Natural killer cell (primary cell): Measurements from ENCODE around the gene FRA10AC1. TPM values are rescaled to one million over a fixed set of nuclear protein-coding genes. Genes with fewer than 3 reads are reported as not detected.

Experiments used
- total RNA-seq, 4 donors: library from RNA; stranded (reverse); fragments of 120-200 nt in 1 of 4; gene quantifications; one replicate each; pipeline versions ENCODE4 v1.2.3 to v1.2.4, GENCODE V29; 2013 to 2022

FRA10AC1 gene
- total RNA-seq, 3 donors from 2014 or later (not counting 1 experiment from before 2014, with no cell fraction given): 8.3 to 18.7 (median 12.9) TPM

Other genes with a start within 250 kb of the FRA10AC1 start
- 1 to 10 TPM; 2.0 to 9.7 (median 2.9) TPM for gene MYOF, start 220.3 kb downstream of the FRA10AC1 start, total RNA-seq
- under 1 TPM; 0.35 to 0.85 (median 0.50) TPM for gene CEP55, start 206.0 kb downstream of the FRA10AC1 start, total RNA-seq
- gene FFAR4, start 135.9 kb downstream of the FRA10AC1 start, total RNA-seq: not detected
- gene RBP4, start 101.4 kb downstream of the FRA10AC1 start, total RNA-seq: not detected
- not detected for gene PDE6C, start 90.1 kb downstream of the FRA10AC1 start, total RNA-seq
- gene LGI1, start 55.3 kb upstream of the FRA10AC1 start, total RNA-seq: not detected
- gene SLC35G1, start 191.4 kb upstream of the FRA10AC1 start, total RNA-seq: 1 to 10 TPM in 2 of 3 donors, under 1 TPM in 1; 0.99 to 1.3 (median 1.1) TPM